ENCODE measurements around the gene SERINC1. TPM values are rescaled to one million over a fixed set of nuclear protein-coding genes. Genes with fewer than 3 reads are reported as not detected.
"Not testable (repeated sequence)": the region's sequence is repeated elsewhere in the genome, so short reads cannot be mapped to it uniquely, and the experiment has no call there.

Gene SERINC1
- polyA plus RNA-seq, 1 donor from 2014 or later: 879 TPM

- TF ChIP-seq TAF1 (IDR thresholded peaks at IDR 0.05; ENCODE audit: low read depth) (no peak), RAD21 (conservative IDR thresholded peaks at IDR 0.05) (no peak), EZH2 (IDR thresholded peaks at IDR 0.05; ENCODE audit: borderline replicate concordance, insufficient read depth, low read length, poor library complexity, severe bottlenecking) (no peak), MXI1 (conservative IDR thresholded peaks at IDR 0.05; ENCODE audit: poor library complexity, severe bottlenecking) (no peak), SMC3 (conservative IDR thresholded peaks at IDR 0.05; ENCODE audit: poor library complexity) (no peak), POLR2AphosphoS5 (IDR thresholded peaks at IDR 0.05) (no peak), EP300 (conservative IDR thresholded peaks at IDR 0.05; ENCODE audit: poor library complexity, severe bottlenecking) (no peak)
- TF ChIP-seq, protein P1, sequence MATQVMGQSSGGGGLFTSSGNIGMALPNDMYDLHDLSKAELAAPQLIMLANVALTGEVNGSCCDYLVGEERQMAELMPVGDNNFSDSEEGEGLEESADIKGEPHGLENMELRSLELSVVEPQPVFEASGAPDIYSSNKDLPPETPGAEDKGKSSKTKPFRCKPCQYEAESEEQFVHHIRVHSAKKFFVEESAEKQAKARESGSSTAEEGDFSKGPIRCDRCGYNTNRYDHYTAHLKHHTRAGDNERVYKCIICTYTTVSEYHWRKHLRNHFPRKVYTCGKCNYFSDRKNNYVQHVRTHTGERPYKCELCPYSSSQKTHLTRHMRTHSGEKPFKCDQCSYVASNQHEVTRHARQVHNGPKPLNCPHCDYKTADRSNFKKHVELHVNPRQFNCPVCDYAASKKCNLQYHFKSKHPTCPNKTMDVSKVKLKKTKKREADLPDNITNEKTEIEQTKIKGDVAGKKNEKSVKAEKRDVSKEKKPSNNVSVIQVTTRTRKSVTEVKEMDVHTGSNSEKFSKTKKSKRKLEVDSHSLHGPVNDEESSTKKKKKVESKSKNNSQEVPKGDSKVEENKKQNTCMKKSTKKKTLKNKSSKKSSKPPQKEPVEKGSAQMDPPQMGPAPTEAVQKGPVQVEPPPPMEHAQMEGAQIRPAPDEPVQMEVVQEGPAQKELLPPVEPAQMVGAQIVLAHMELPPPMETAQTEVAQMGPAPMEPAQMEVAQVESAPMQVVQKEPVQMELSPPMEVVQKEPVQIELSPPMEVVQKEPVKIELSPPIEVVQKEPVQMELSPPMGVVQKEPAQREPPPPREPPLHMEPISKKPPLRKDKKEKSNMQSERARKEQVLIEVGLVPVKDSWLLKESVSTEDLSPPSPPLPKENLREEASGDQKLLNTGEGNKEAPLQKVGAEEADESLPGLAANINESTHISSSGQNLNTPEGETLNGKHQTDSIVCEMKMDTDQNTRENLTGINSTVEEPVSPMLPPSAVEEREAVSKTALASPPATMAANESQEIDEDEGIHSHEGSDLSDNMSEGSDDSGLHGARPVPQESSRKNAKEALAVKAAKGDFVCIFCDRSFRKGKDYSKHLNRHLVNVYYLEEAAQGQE (IDR thresholded peaks at IDR 0.05; ENCODE audit: borderline replicate concordance): no peak
- TF ChIP-seq, protein P2, sequence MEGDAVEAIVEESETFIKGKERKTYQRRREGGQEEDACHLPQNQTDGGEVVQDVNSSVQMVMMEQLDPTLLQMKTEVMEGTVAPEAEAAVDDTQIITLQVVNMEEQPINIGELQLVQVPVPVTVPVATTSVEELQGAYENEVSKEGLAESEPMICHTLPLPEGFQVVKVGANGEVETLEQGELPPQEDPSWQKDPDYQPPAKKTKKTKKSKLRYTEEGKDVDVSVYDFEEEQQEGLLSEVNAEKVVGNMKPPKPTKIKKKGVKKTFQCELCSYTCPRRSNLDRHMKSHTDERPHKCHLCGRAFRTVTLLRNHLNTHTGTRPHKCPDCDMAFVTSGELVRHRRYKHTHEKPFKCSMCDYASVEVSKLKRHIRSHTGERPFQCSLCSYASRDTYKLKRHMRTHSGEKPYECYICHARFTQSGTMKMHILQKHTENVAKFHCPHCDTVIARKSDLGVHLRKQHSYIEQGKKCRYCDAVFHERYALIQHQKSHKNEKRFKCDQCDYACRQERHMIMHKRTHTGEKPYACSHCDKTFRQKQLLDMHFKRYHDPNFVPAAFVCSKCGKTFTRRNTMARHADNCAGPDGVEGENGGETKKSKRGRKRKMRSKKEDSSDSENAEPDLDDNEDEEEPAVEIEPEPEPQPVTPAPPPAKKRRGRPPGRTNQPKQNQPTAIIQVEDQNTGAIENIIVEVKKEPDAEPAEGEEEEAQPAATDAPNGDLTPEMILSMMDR (IDR thresholded peaks at IDR 0.05; ENCODE audit: poor library complexity, severe bottlenecking): no peak
- Histone ChIP-seq H3K4me2 (ENCODE audit: low read length) (no peak overlapping the region), H2AFZ (ENCODE audit: low read depth, low read length) (no peak overlapping the region), H3F3A (ENCODE audit: insufficient read depth, low read length, poor library complexity, severe bottlenecking) (no peaks in the 10 kb centered on the region), H3K36me3 (ENCODE audit: insufficient read depth, low read length) (peaks cover 14% of the 10 kb centered on the region), H4K20me1 (ENCODE audit: insufficient read depth) (peaks cover 19% of the 10 kb centered on the region), H3K27me3 (ENCODE audit: insufficient read depth, low read depth, low read length) (no peaks in the 10 kb centered on the region), H3K79me2 (replicated peaks; ENCODE audit: insufficient read depth, low read length) (peaks cover 75% of the 10 kb centered on the region), H3K27ac (ENCODE audit: low read length) (no peak overlapping the region), H3K9me2 (ENCODE audit: insufficient read depth, low read length) (no peaks in the 10 kb centered on the region), H3K4me3 (ENCODE audit: low read length) (no peak overlapping the region), H3K9me3 (ENCODE audit: low read length) (no peaks in the 10 kb centered on the region), H3K9ac (ENCODE audit: low read length) (no peak overlapping the region)
Observed at GRCh38 chr6:122459240-122459639, 12.4 kb downstream of the SERINC1 start.

DNA sequence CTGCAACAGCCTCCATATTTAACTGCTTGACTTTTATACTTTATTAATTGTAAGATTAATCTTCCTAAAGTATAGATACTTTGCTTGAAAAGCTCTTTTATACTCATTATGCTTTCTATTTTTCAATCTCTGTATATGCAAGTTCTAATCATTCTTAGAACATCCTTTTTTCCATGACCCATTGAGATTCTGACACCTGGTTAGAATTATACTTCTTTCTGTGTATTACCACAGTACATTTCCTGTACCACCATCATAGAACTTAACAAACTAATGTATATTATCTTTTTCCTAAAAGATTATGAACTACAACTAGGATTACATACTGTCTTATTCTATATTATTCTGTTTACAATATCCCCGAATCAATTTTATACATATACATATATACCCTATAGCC, 13.5 kb downstream of the SERINC1 start:
- no peaks in the 10 kb centered on the region for H3F3A ChIP-seq (ENCODE audit: insufficient read depth, low read length, poor library complexity, severe bottlenecking)
- peaks cover 9% of the 10 kb centered on the region for H3K36me3 ChIP-seq (ENCODE audit: insufficient read depth, low read length)
- H3K9ac ChIP-seq (ENCODE audit: low read length): no peak overlapping the region
- H3K4me2 ChIP-seq (ENCODE audit: low read length): no peak overlapping the region
- peaks cover 64% of the 10 kb centered on the region for H3K79me2 ChIP-seq (replicated peaks; ENCODE audit: insufficient read depth, low read length)
- no peaks in the 10 kb centered on the region for H3K27me3 ChIP-seq (ENCODE audit: insufficient read depth, low read depth, low read length)
- no peak overlapping the region for H2AFZ ChIP-seq (ENCODE audit: low read depth, low read length)
- TF ChIP-seq EP300 (conservative IDR thresholded peaks at IDR 0.05; ENCODE audit: poor library complexity, severe bottlenecking): no peak
- no peak for TF ChIP-seq SMC3 (conservative IDR thresholded peaks at IDR 0.05; ENCODE audit: poor library complexity)
- no peak for TF ChIP-seq RAD21 (conservative IDR thresholded peaks at IDR 0.05)
- TF ChIP-seq EZH2 (IDR thresholded peaks at IDR 0.05; ENCODE audit: borderline replicate concordance, insufficient read depth, low read length, poor library complexity, severe bottlenecking): no peak
- TF ChIP-seq, protein P1 (IDR thresholded peaks at IDR 0.05; ENCODE audit: borderline replicate concordance): no peak
- no peak for TF ChIP-seq MXI1 (conservative IDR thresholded peaks at IDR 0.05; ENCODE audit: poor library complexity, severe bottlenecking)
- no peaks in the 10 kb centered on the region for H3K9me2 ChIP-seq (ENCODE audit: insufficient read depth, low read length)
- no peaks in the 10 kb centered on the region for H3K9me3 ChIP-seq (ENCODE audit: low read length)
- H3K27ac ChIP-seq (ENCODE audit: low read length): no peak overlapping the region
- no peak overlapping the region for H3K4me3 ChIP-seq (ENCODE audit: low read length)
- peaks cover 14% of the 10 kb centered on the region for H4K20me1 ChIP-seq (ENCODE audit: insufficient read depth)

DNA sequence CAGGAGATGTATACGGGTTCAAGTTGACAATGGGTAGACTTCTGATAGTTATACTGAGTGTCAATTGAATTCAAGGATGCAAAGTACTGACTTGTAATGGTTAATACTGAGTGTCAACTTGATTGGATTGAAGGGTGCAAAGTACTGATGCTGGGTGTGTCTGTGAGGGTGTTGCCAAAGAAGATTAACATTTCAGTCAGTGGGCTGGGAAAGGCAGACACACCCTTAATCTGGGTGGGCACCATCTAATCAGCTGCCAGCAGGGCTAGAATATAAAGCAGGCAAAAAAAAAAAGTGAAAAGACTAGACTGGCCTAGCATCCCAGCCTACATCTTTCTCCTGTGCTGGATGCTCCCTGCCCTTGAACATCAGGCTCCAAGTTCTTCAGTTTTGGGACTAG, 16.5 kb downstream of the SERINC1 start:
- not testable (repeated sequence) for H3K9me3 ChIP-seq (ENCODE audit: low read length); H3K27ac ChIP-seq (ENCODE audit: low read length); H3K9ac ChIP-seq (ENCODE audit: low read length); H3K27me3 ChIP-seq (ENCODE audit: insufficient read depth, low read depth, low read length); H3K4me2 ChIP-seq (ENCODE audit: low read length); H3F3A ChIP-seq (ENCODE audit: insufficient read depth, low read length, poor library complexity, severe bottlenecking); H3K9me2 ChIP-seq (ENCODE audit: insufficient read depth, low read length); H3K4me3 ChIP-seq (ENCODE audit: low read length); H2AFZ ChIP-seq (ENCODE audit: low read depth, low read length)
- peaks cover 15% of the 10 kb centered on the region for H3K36me3 ChIP-seq (ENCODE audit: insufficient read depth, low read length)
- H4K20me1 ChIP-seq (ENCODE audit: insufficient read depth): peaks cover 14% of the 10 kb centered on the region
- H3K79me2 ChIP-seq (replicated peaks; ENCODE audit: insufficient read depth, low read length): peaks cover 34% of the 10 kb centered on the region

Measured in neural cell (in vitro differentiated cells).